Adrenal gland (tissue), 12 donors: Measurements from ENCODE around the gene TECR. TPM values are rescaled to one million over a fixed set of nuclear protein-coding genes. Genes with fewer than 3 reads are reported as not detected.

ENCODE experiments used
- DNase-seq, 7 donors: peaks; one replicate each; pipeline ENCODE4 v3.0.0-alpha.2; 2019 to 2020
- H3K27ac ChIP-seq, 5 donors: fragments of 200-600 bp; sonication (generic) in 4 of 5; 1 replicate in 3 of 5; 2 replicates in 2 of 5; pipeline versions ENCODE4 v1.5.1 to v1.8.0; 2016 to 2020; ENCODE audit warnings: mild to moderate bottlenecking in 1 of 5
- H3K27me3 ChIP-seq: fragments of 200-600 bp; 2 replicates; pipeline ENCODE4 v1.8.0; 2021
- H3K36me3 ChIP-seq, 2 donors: fragments of 200-600 bp; replicated peaks in 1 of 2; 1 replicate in 1 of 2; 2 replicates in 1 of 2; pipeline versions ENCODE4 v1.5.1 to v1.8.0; 2018 to 2022
- H3K4me1 ChIP-seq, 2 donors: fragments of 200-600 bp; replicated peaks in 1 of 2; 1 replicate in 1 of 2; 2 replicates in 1 of 2; pipeline versions ENCODE4 v1.5.1 to v1.8.0; 2018 to 2021
- H3K4me3 ChIP-seq, 4 donors: fragments of 200-600 bp; sonication (generic) in 3 of 4; one replicate each; pipeline ENCODE4 v1.5.1; 2016 to 2018
- H3K9me3 ChIP-seq, 3 donors: fragments of 200-600 bp; sonication (generic) in 1 of 3; replicated peaks in 1 of 3; 1 replicate in 2 of 3; 2 replicates in 1 of 3; pipeline versions ENCODE4 v1.5.1 to v1.8.0; 2016 to 2021
- POLR2A ChIP-seq, 2 donors: fragments of 450-650 bp; IDR thresholded peaks; one replicate each; pipeline ENCODE4 v1.6.1; 2017; ENCODE audit warnings: antibody characterized with exemption in 2 of 2, mild to moderate bottlenecking in 2 of 2, moderate library complexity in 1 of 2
- WGBS, 4 donors: extraction: QIAGEN DNeasy Blood & Tissue Kit in 2 of 4; methylation state at CpG; one replicate each; pipeline versions ENCODE4 v1.1.5 to v1.1.7; 2013 to 2017; 5-methylcytosine and 5-hydroxymethylcytosine counted together
- intact Hi-C, 2 donors: fragments of 100-400 bp; cut with DNase I; formaldehyde crosslinking; loops; one replicate each; pipeline versions ENCODE4 v1.14.1 to v1.15.0; 2022 to 2023
- polyA plus RNA-seq, 3 donors: library from polyadenylated mRNA; stranded (reverse); fragments of 200-250 nt in 2 of 3; fragments of 350-450 nt in 1 of 3; fragmentation: Illumina TruSeq in 1 of 3; extraction: RNeasy Lipid Tissue Mini Kit (QIAGEN cat#74804) in 1 of 3; gene quantifications; one replicate each; pipeline ENCODE4 v1.2.3, GENCODE V29; 2013 to 2014
- total RNA-seq, 9 donors: library from RNA; depleted of rRNA in 4 of 9; stranded (reverse); fragments of >200 nt in 4 of 9; fragments of 120-200 nt in 1 of 9; fragmentation: NEBNext Ultra II Directional in 1 of 9; extraction: Animal tissue kit (Norgen Biotek cat#: 25700) in 1 of 9; gene quantifications; one replicate each; pipeline versions ENCODE4 v1.1.0 to v1.2.4, GENCODE V29; 2013 to 2023
- TF ChIP-seq, protein P1 (sequence below), 6 experiments: fragments of 450-650 bp in 4 of 6; fragments of 200-600 bp in 2 of 6; sonication (generic) in 1 of 6; IDR thresholded peaks; 1 replicate in 5 of 6; 2 replicates in 1 of 6; pipeline versions ENCODE4 v1.5.1 to v1.8.0; 2016 to 2021; ENCODE audit warnings: antibody characterized with exemption in 6 of 6, mild to moderate bottlenecking in 2 of 6, moderate library complexity in 1 of 6
- donor health status: healthy with polysubstance abuse.
- donor health status: Bipolar disorder and iron deficiency.
- donor health status: DM: yes; HTN: yes; CAD: no.
- donor health status: DM: no; HTN: no; CAD: no.
- donor health status: DM: no; HTN: no; CAD: no.
- donor health status: DM: yes; HTN: yes; CAD: no.

TECR gene
- total and polyA plus RNA-seq, 12 donors, result 108 to 610 (median 219) TPM

DNA sequence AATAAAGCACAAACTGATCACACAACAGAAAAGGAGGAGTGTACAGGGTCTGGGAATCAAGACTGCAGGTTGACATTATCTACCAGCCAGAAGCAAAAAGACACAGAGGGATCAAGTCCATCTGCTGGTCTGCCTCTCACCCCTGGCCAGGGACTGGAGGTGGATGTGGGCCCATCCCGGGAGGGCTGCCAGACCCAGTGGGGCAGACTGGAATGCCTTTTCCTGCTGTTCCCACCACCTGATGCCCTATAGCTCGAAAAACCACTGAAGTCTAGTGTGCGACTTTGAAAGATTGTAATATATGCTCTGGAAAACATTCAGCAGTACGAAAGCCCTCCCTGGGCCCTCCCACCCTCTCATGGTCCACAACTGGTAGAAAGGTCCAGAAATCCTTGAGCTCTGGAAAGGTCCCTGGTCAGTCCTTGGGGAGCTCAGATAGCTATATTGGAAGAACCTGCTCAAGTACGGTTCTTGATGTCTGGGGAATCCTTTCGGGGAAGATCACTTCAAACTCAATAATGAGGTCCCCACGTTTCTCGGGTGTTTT is 13.8 kb upstream of the TECR start:
- peak overlapping the region in 1 of 4 donors; percentile 98 for H3K4me3 ChIP-seq
- intact Hi-C loops, result no loop called here
- no peaks in the 10 kb centered on the region for H3K27me3 ChIP-seq
- WGBS, 4 donors, result 33 to 44% (median 42%) methylated on average over 7 to 8 of the region's 8 CpGs
- TF ChIP-seq, protein P1, sequence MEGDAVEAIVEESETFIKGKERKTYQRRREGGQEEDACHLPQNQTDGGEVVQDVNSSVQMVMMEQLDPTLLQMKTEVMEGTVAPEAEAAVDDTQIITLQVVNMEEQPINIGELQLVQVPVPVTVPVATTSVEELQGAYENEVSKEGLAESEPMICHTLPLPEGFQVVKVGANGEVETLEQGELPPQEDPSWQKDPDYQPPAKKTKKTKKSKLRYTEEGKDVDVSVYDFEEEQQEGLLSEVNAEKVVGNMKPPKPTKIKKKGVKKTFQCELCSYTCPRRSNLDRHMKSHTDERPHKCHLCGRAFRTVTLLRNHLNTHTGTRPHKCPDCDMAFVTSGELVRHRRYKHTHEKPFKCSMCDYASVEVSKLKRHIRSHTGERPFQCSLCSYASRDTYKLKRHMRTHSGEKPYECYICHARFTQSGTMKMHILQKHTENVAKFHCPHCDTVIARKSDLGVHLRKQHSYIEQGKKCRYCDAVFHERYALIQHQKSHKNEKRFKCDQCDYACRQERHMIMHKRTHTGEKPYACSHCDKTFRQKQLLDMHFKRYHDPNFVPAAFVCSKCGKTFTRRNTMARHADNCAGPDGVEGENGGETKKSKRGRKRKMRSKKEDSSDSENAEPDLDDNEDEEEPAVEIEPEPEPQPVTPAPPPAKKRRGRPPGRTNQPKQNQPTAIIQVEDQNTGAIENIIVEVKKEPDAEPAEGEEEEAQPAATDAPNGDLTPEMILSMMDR (IDR thresholded peaks at IDR 0.05), result no peak
- peak overlapping the region in 3 of 5 donors; percentile 99 to 100 (median 100) for H3K27ac ChIP-seq
- peak in 1 of 7 donors; percentile 69 for DNase-seq
- peaks cover 0 to 33% of the 10 kb centered on the region in 2 donors for H3K36me3 ChIP-seq
- peaks cover 38 to 60% of the 10 kb centered on the region in 2 donors for H3K4me1 ChIP-seq
- no peaks in the 10 kb centered on the region for H3K9me3 ChIP-seq

DNA sequence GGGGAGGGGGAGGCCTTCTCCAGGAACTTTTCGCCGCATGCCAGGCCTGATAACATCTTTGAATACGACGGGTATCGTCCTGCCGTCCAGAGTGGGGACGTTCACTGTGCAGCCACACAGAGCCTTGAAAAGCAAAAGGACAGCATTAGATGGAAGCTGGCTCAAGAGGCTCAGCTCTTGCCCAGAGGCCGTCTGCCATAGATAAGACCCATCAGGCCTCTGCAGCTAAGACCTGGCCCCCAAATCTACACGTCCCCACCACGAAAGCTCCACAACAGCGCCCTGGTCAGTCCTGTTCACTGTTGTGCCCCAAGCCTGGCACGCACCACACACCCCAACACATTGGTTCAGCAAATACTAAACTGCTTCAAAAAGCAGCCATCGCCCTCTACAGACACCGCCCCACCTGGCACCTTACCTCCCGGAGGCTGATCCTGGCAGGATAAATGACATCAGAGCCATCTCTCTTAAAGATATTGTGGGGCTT is 13.3 kb upstream of the TECR start:
- Histone ChIP-seq H3K27ac (peak overlapping the region in 3 of 5 donors; percentile 99 to 100 (median 100)), H3K27me3 (no peaks in the 10 kb centered on the region), H3K4me3 (peak overlapping the region in 2 of 4 donors; percentile 84 to 98), H3K36me3 (peaks cover 0 to 33% of the 10 kb centered on the region in 2 donors), H3K4me1 (peaks cover 36 to 60% of the 10 kb centered on the region in 2 donors), H3K9me3 (no peaks in the 10 kb centered on the region)
- WGBS, 4 donors, result 37 to 50% (median 44%) methylated on average over 13 to 15 of the region's 15 CpGs
- TF ChIP-seq, protein P1 (IDR thresholded peaks at IDR 0.05), result no peak
- no peak for TF ChIP-seq POLR2A (IDR thresholded peaks at IDR 0.05)
- intact Hi-C loops, result no loop called here
- DNase-seq, result peak in 1 of 7 donors; percentile 57

DNA sequence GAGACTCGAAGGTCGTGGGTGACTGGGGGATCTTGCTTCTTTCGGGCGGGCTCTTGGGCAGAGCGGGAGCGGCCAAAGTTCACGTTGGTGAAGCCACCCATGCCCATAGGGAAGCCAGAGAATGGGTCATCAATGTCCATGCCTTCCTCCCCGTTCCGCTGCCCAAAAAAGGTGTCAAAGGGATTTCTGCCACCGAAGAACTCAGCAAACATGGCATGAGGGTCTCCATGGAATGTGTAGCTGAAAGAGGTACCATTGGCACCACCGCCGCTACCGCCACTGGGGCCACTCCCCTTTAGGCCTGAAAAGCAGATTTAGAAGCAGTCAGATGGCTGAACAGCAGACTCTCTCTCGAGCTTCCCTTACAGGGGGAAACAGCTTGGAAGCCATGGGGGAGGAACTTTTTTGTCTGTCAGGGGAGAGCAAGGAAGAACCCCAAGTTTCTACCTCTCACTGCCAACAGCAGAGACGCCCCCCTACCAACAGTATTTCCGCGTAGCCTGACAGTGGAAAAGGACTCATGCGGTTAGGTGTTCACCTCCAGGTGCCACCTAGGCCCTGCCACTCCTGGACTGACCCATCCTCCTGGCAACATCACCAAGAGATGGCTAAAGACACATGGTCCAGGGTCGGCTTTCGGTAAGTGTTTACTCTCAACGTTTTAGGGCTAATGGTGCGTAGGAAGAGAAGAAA is 12.5 kb upstream of the TECR start:
- peak in 1 of 7 donors; percentile 65 for DNase-seq
- Histone ChIP-seq H3K4me1 (peaks cover 36 to 60% of the 10 kb centered on the region in 2 donors), H3K36me3 (peaks cover 0 to 33% of the 10 kb centered on the region in 2 donors), H3K4me3 (peak overlapping the region; percentile 84 to 98 (median 88)), H3K9me3 (no peaks in the 10 kb centered on the region), H3K27me3 (no peaks in the 10 kb centered on the region), H3K27ac (peak overlapping the region in 4 of 5 donors; percentile 99 to 100 (median 100))
- intact Hi-C loops, result no loop called here
- WGBS, 4 donors, result 7 to 21% (median 14%) methylated on average over 13 to 22 of the region's 22 CpGs
- TF ChIP-seq POLR2A (IDR thresholded peaks at IDR 0.05), result no peak
- TF ChIP-seq, protein P1 (IDR thresholded peaks at IDR 0.05), result no peak

DNA sequence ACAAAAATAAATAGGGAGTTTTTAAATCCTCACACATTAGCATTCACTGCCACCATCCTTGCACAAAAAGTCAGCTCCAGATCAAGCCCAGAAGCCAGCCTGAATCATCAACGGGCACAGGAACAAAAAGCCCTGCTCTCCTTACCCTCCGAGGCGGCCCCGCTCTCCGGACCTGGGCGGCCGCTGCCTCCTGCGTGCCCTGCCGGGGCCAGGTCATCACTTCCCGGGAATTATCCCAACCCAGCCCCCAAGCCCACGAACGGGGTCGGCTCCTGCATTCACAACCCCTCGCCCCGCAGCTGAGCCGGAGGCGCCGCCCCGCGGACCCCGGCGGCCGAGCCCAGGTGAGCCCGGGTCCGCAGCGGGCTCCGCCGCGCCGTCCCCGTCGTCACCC is 12.0 kb upstream of the TECR start:
- intact Hi-C loops, result no loop called here
- TF ChIP-seq, protein P1 (IDR thresholded peaks at IDR 0.05), result no peak
- TF ChIP-seq POLR2A (IDR thresholded peaks at IDR 0.05), result peak in 1 of 2 donors; percentile 6
- Histone ChIP-seq H3K36me3 (peaks cover 0 to 33% of the 10 kb centered on the region in 2 donors), H3K4me1 (peaks cover 36 to 58% of the 10 kb centered on the region in 2 donors), H3K27ac (peak overlapping the region; percentile 93 to 100 (median 100)), H3K9me3 (no peaks in the 10 kb centered on the region), H3K4me3 (peak overlapping the region; percentile 84 to 98 (median 88)), H3K27me3 (no peaks in the 10 kb centered on the region)
- peak in 4 of 7 donors; percentile 57 to 66 (median 60) for DNase-seq
- WGBS, 4 donors, result 0 to 1% (median 0%) methylated on average over 1 to 32 of the region's 32 CpGs
